ENCODE measurements around the gene P2RY11. TPM values are rescaled to one million over a fixed set of nuclear protein-coding genes. Genes with fewer than 3 reads are reported as not detected.

P2RY11 gene
- total RNA-seq, 2 donors from 2014 or later: 7.6 to 16.7 TPM

DNA sequence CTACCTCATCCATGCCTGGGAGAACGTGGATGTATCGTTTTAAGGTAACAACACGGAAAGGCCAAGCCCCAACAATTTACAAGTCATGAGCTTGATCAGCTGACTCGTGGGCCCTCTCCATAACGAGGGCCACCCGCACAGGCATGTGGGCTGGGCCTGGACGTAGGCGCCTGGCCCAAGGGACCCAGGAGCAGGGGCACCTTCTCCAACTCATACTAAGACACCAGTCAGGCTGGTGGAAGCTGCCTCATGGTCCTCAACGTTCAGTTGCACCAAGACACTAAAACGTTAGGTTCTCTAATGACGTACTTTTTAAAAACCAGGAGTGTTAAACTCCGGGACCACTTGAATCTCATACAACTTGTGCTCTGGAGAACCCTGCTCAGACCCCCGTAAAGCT, 30.0 kb downstream of the P2RY11 start:
- Histone ChIP-seq H3K36me3 (peaks cover 26% of the 10 kb centered on the region), H3K27ac (no peak overlapping the region), H3K4me1 (no peaks in the 10 kb centered on the region), H3K9me3 (no peaks in the 10 kb centered on the region), H3K27me3 (no peaks in the 10 kb centered on the region), H3K4me3 (no peak overlapping the region), H3K9ac (ENCODE audit: low read depth in 2 of 2, low read length in 2 of 2) (no peak overlapping the region)
- DNase-seq: no peak
- TF ChIP-seq, protein P1, sequence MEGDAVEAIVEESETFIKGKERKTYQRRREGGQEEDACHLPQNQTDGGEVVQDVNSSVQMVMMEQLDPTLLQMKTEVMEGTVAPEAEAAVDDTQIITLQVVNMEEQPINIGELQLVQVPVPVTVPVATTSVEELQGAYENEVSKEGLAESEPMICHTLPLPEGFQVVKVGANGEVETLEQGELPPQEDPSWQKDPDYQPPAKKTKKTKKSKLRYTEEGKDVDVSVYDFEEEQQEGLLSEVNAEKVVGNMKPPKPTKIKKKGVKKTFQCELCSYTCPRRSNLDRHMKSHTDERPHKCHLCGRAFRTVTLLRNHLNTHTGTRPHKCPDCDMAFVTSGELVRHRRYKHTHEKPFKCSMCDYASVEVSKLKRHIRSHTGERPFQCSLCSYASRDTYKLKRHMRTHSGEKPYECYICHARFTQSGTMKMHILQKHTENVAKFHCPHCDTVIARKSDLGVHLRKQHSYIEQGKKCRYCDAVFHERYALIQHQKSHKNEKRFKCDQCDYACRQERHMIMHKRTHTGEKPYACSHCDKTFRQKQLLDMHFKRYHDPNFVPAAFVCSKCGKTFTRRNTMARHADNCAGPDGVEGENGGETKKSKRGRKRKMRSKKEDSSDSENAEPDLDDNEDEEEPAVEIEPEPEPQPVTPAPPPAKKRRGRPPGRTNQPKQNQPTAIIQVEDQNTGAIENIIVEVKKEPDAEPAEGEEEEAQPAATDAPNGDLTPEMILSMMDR (IDR thresholded peaks at IDR 0.05): no peak
- intact Hi-C loops (cut with DNase I): no loop called here

DNA sequence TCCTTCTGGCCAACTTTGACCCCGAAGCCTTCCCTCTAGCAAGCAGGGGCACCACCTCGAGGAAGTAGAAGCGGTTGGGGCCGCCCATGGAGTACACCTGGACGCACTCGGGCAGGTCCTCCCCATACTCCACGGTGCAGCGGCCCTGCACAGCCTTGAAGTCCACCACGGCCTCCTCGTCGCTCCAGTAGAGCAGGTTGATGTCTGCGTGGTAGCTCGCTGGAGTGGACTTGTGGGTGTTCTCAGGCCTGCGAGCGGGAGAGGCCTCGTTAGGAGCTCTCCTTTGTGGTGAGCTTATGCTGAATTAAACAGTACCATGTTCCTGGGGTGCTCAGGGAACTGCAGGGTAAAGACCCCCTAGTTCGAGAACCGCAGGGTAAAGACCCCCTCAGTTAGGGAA, 30.5 kb downstream of the P2RY11 start:
- intact Hi-C loops (cut with DNase I): no loop called here
- TF ChIP-seq, protein P1 (IDR thresholded peaks at IDR 0.05): no peak
- Histone ChIP-seq H3K36me3 (peaks cover 26% of the 10 kb centered on the region), H3K9ac (ENCODE audit: low read depth in 2 of 2, low read length in 2 of 2) (peak overlapping the region in 1 of 2 donors; percentile 18), H3K4me3 (no peak overlapping the region), H3K9me3 (no peaks in the 10 kb centered on the region), H3K4me1 (no peaks in the 10 kb centered on the region), H3K27ac (peak overlapping the region; percentile 1), H3K27me3 (no peaks in the 10 kb centered on the region)
- no peak for DNase-seq

DNA sequence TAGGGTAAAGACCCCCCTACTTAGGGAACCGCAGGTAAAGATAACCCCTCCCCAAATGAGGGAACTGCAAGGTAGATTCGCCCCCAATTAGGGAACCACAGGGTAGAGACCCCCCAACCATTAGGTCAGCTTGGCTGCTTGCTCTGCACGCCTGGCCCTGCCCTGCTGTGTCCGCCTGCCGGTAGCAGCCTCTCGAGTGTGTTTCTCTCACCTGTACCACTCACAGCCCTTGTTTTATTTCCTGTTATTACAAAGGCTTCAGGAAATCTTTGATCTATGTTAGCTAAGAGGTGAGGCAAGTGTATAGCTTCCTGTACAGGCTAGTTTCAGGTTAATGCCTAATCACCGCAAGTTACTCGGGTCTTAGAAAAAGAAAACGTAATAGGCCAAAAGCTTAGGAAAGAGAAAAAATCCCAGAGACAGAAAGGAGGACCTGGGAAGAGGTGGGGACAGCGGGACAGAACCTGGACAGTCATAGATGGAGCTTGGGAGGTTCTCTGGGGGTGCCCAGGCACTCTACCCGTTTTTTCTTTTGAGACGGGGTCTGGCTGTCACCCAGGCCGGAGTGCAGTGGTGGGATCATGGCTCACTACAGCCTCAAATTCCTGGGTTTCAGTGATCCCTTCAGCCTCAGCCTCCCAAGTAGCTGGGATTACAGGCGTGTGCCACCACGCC, 31.3 kb downstream of the P2RY11 start:
- H3K27me3 ChIP-seq: no peaks in the 10 kb centered on the region
- intact Hi-C loops (cut with DNase I): no loop called here
- H3K4me3 ChIP-seq: no peak overlapping the region
- H3K27ac ChIP-seq: peak overlapping the region; percentile 1
- no peaks in the 10 kb centered on the region for H3K9me3 ChIP-seq
- H3K9ac ChIP-seq (ENCODE audit: low read depth in 2 of 2, low read length in 2 of 2): peak overlapping the region in 1 of 2 donors; percentile 26
- DNase-seq: no peak
- TF ChIP-seq, protein P1 (IDR thresholded peaks at IDR 0.05): no peak
- H3K4me1 ChIP-seq: no peaks in the 10 kb centered on the region
- peaks cover 26% of the 10 kb centered on the region for H3K36me3 ChIP-seq

DNA sequence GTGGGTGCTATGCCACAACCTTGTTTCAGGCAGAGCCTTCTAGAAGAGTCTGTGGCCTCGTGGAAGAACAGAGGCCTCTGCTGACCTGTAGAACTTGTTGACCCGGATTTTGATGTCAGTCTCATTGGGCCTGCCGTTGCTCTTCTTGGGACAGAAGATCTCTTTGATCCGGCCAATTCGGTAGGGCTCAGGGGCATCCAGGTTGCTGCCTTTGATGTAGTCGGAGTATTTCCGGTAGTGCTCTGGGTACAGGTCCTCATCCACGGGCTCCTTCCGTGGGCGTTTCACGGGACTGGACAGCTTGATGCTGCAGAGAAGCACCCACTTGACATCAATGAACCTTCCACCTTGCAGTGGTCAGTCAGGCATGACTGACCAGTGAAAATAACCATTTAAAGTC, 32.2 kb downstream of the P2RY11 start:
- H3K27ac ChIP-seq: no peak overlapping the region
- H3K36me3 ChIP-seq: peaks cover 26% of the 10 kb centered on the region
- TF ChIP-seq, protein P1 (IDR thresholded peaks at IDR 0.05): no peak
- intact Hi-C loops (cut with DNase I): no loop called here
- H3K27me3 ChIP-seq: no peaks in the 10 kb centered on the region
- no peak overlapping the region for H3K9ac ChIP-seq (ENCODE audit: low read depth in 2 of 2, low read length in 2 of 2)
- H3K4me1 ChIP-seq: no peaks in the 10 kb centered on the region
- no peak for DNase-seq
- no peak overlapping the region for H3K4me3 ChIP-seq
- no peaks in the 10 kb centered on the region for H3K9me3 ChIP-seq

DNA sequence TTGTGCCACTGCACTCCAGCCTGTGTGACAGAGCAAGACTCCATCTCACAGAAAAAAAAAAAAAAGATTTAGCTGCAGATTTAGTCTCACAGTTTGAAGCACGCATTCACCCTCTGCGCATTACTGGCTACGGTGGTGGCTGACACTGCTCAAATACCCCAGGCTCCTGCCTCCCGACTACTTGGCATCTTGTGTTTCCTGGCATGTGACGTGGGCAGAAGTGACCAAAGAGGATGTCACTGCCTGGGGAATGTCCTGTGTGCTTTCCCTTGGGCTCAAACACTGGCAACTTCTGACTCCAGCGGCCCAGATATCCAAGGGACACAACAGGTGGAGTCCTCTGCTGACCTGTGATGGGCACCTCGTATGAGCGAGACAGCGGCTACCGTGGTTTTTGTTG, 32.9 kb downstream of the P2RY11 start:
- Histone ChIP-seq H3K27me3 (no peaks in the 10 kb centered on the region), H3K27ac (no peak overlapping the region), H3K9me3 (no peaks in the 10 kb centered on the region), H3K9ac (ENCODE audit: low read depth in 2 of 2, low read length in 2 of 2) (no peak overlapping the region), H3K4me3 (no peak overlapping the region), H3K4me1 (no peaks in the 10 kb centered on the region), H3K36me3 (peaks cover 22% of the 10 kb centered on the region)
- intact Hi-C loops (cut with DNase I): no loop called here
- TF ChIP-seq, protein P1 (IDR thresholded peaks at IDR 0.05): no peak
- DNase-seq: no peak
